OCI-LY7 (cell line): ENCODE measurements around the gene WFS1. TPM values are rescaled to one million over a fixed set of nuclear protein-coding genes. Genes with fewer than 3 reads are reported as not detected.

Experiments used
- BruUV-seq: library from RNA; stranded (reverse); fragments of 400-500 nt; replicated peaks from 2 replicates; lab custom pipeline; 2021; lab: Mats Ljungman, UMichigan
- CTCF ChIA-PET: fragments of 300-600 bp; sonication (Branson Sonifier 250); formaldehyde crosslinking; loops from one replicate; lab custom pipeline; 2022; ENCODE audit warnings: antibody characterized with exemption; ENCODE audit not compliant: unreplicated experiment; lab: Charles Lee
- POLR2A ChIA-PET: fragments of 300-600 bp; sonication (Branson Sonifier 250); formaldehyde crosslinking; loops from one replicate; lab custom pipeline; 2022; ENCODE audit warnings: antibody characterized with exemption; lab: Charles Lee
- DNase-seq: peaks from one replicate; pipeline ENCODE4 v3.0.0-alpha.2; 2015; ENCODE audit warnings: low spot score
- H2AFZ ChIP-seq: fragments of 200-600 bp; sonication (generic), shearing (Covaris generic); 2 replicates; pipeline ENCODE4 v1.6.1; 2014; ENCODE audit warnings: mild to moderate bottlenecking, antibody characterized with exemption, low read length, moderate library complexity
- H3K27ac ChIP-seq: fragments of 200-600 bp; sonication (generic); 2 replicates; pipeline ENCODE4 v1.5.1; 2014; ENCODE audit warnings: mixed run types, low read depth, mild to moderate bottlenecking, moderate library complexity, low read length, inconsistent platforms; ENCODE audit not compliant: poor library complexity, severe bottlenecking
- H3K36me3 ChIP-seq: fragments of 200-600 bp; sonication (generic); 2 replicates; pipeline ENCODE4 v1.6.1; 2014; ENCODE audit warnings: mild to moderate bottlenecking, antibody characterized with exemption, low read length, moderate library complexity, mixed read lengths; ENCODE audit not compliant: insufficient read depth
- H3K4me1 ChIP-seq: fragments of 200-600 bp; sonication (generic); 2 replicates; pipeline ENCODE4 v1.5.1; 2014; ENCODE audit warnings: mild to moderate bottlenecking, low read length; ENCODE audit not compliant: insufficient read depth, poor library complexity, severe bottlenecking
- H3K4me2 ChIP-seq: fragments of 200-600 bp; sonication (generic); 2 replicates; pipeline ENCODE4 v1.6.1; 2014; ENCODE audit warnings: mild to moderate bottlenecking, low read length
- H3K4me3 ChIP-seq: fragments of 200-600 bp; sonication (generic); 2 replicates; pipeline ENCODE4 v1.5.1; 2014; ENCODE audit warnings: mild to moderate bottlenecking, low read depth, low read length; ENCODE audit not compliant: poor library complexity, severe bottlenecking
- H3K79me2 ChIP-seq: fragments of 200-600 bp; sonication (generic); 2 replicates; pipeline ENCODE4 v1.6.1; 2016; ENCODE audit warnings: low read depth, mild to moderate bottlenecking, low read length, moderate library complexity, mixed read lengths; ENCODE audit not compliant: insufficient read depth
- H3K9me2 ChIP-seq: fragments of 200-600 bp; sonication (generic); 2 replicates; pipeline ENCODE4 v1.6.1; 2016; ENCODE audit warnings: mild to moderate bottlenecking, low read length, mixed read lengths; ENCODE audit not compliant: insufficient read depth
- H3K9me3 ChIP-seq: fragments of 200-600 bp; sonication (generic); 2 replicates; pipeline ENCODE4 v1.6.1; 2014; ENCODE audit warnings: mild to moderate bottlenecking, mixed run types, low read length, mixed read lengths
- H4K20me1 ChIP-seq: fragments of 200-600 bp; sonication (generic); 2 replicates; pipeline ENCODE4 v1.6.1; 2014; ENCODE audit warnings: mild to moderate bottlenecking, antibody characterized with exemption, low read length, moderate library complexity, mixed read lengths; ENCODE audit not compliant: insufficient read depth
- CTCF ChIP-seq: fragments of 200-600 bp; sonication (generic); conservative IDR thresholded peaks from 2 replicates; pipeline ENCODE4 v1.5.1; 2014; ENCODE audit warnings: mild to moderate bottlenecking, antibody characterized with exemption, low read length, moderate library complexity, mixed read lengths
- EZH2phosphoT487 ChIP-seq: fragments of 200-600 bp; sonication (generic); IDR thresholded peaks from 2 replicates; pipeline ENCODE4 v1.6.1; 2018; ENCODE audit warnings: low read depth, borderline replicate concordance, mild to moderate bottlenecking, mixed run types, antibody characterized with exemption, low read length, moderate library complexity, mixed read lengths
- intact Hi-C: fragments of 100-400 bp; cut with micrococcal nuclease; formaldehyde crosslinking; loops from one replicate; pipeline ENCODE4 v1.10.0; 2022; ENCODE audit not compliant: unreplicated experiment
- total RNA-seq, 2 experiments: library from RNA; depleted of rRNA in 1 of 2; stranded (reverse); fragments of >200 nt in 1 of 2; shearing (Covaris generic) in 1 of 2; gene quantifications; 2 replicates each; pipeline ENCODE4 v1.2.3, GENCODE V29; 2014 to 2022

Gene WFS1
- total RNA-seq, 2 experiments from 2014 or later, result 6.1 to 14.5 TPM

GRCh38 chr4:6345096-6345830 is 75.6 kb downstream of the WFS1 start:
- no peak for DNase-seq
- Histone ChIP-seq H4K20me1 (no peaks in the 10 kb centered on the region), H3K27ac (no peak overlapping the region), H3K4me1 (no peaks in the 10 kb centered on the region), H2AFZ (no peak overlapping the region), H3K36me3 (no peaks in the 10 kb centered on the region), H3K9me2 (no peaks in the 10 kb centered on the region), H3K9me3 (no peaks in the 10 kb centered on the region), H3K4me3 (no peak overlapping the region), H3K4me2 (no peak overlapping the region), H3K79me2 (no peaks in the 10 kb centered on the region)
- ChIA-PET POLR2A (interaction anchor here (0.6 kb wide), 1 partner anchor 38 kb away, joined by 3 read pairs; no protein-coding TSS in a partner anchor), CTCF (no interaction called here)
- intact Hi-C loops, result no loop called here
- no peak for TF ChIP-seq CTCF
- no peak for TF ChIP-seq EZH2phosphoT487
- no TSS peak for BruUV-seq

GRCh38 chr4:6345866-6346265 is 76.2 kb downstream of the WFS1 start:
- TF ChIP-seq CTCF, result no peak
- no peak for TF ChIP-seq EZH2phosphoT487
- ChIA-PET POLR2A (no interaction called here), CTCF (no interaction called here)
- no peaks in the 10 kb centered on the region for H4K20me1 ChIP-seq
- no peak overlapping the region for H3K4me2 ChIP-seq
- no peaks in the 10 kb centered on the region for H3K9me3 ChIP-seq
- intact Hi-C loops, result no loop called here
- H3K27ac ChIP-seq, result no peak overlapping the region
- H3K36me3 ChIP-seq, result no peaks in the 10 kb centered on the region
- no peaks in the 10 kb centered on the region for H3K9me2 ChIP-seq
- no TSS peak for BruUV-seq
- no peaks in the 10 kb centered on the region for H3K4me1 ChIP-seq
- DNase-seq, result no peak
- no peaks in the 10 kb centered on the region for H3K79me2 ChIP-seq
- H2AFZ ChIP-seq, result no peak overlapping the region
- H3K4me3 ChIP-seq, result no peak overlapping the region

GRCh38 chr4:6346373-6347110 is 76.9 kb downstream of the WFS1 start:
- Histone ChIP-seq H4K20me1 (no peaks in the 10 kb centered on the region), H3K4me2 (no peak overlapping the region), H3K79me2 (no peaks in the 10 kb centered on the region), H3K27ac (no peak overlapping the region), H2AFZ (no peak overlapping the region), H3K9me2 (no peaks in the 10 kb centered on the region), H3K4me1 (no peaks in the 10 kb centered on the region), H3K9me3 (no peaks in the 10 kb centered on the region), H3K36me3 (no peaks in the 10 kb centered on the region), H3K4me3 (no peak overlapping the region)
- ChIA-PET POLR2A (no interaction called here), CTCF (no interaction called here)
- intact Hi-C loops, result no loop called here
- BruUV-seq, result no TSS peak
- TF ChIP-seq EZH2phosphoT487 (no peak), CTCF (no peak)
- DNase-seq, result no peak
